ENCODE results near the gene STPG3. TPM values are rescaled to one million over a fixed set of nuclear protein-coding genes. Genes with fewer than 3 reads are reported as not detected.

Gene STPG3
- total and polyA plus RNA-seq, 2 of the 13 experiments (the other 11 are each of a cell fraction or from before 2014, with no cell fraction given), result not detected

DNA sequence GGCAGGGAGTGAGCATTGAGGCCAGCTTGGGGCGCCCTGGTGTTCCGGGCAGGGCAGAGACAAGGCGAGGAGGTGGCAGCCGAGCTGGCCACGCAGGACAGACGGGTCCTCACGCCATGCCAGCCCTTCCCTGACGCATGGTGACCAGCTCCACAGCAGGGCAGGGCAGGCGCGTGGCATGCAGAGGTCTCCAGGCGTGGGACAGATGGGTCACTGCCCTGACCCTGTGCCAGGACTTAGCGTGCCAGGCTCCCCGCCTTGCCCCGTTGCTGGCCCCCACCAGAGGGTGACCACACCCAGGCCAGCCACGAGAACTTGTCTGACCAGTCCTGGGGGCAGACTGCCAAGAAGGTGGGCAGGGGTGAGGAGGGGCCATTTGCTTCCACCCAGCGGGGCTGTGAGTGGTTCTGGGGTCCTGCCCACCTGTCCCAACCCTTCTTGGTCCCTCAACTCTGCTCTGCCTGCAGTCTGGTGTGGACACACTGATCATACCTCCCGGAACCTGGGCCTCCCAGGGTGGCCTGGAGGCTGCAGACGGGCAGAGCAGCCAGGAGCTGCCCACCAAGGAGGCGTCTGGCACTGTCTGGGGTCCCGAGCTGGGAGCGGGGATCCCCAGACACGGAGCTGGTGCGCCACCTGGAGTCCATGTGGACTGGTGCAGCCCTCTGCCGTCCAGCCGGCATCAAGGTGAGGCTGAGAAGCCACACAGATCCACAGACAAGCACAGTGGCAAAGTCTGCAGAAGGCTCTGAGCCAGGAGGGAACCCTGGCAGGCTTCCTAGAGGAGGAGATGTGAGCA is 23.8 kb upstream of the STPG3 start, which contains the start of gene RNF224 (continued):
- TF ChIP-seq PPARG (CRISPR knock-in tag; conservative IDR thresholded peaks at IDR 0.05) (no peak), ETV6 (CRISPR knock-in tag; conservative IDR thresholded peaks at IDR 0.05) (no peak), FOXA3 (CRISPR knock-in tag; IDR thresholded peaks at IDR 0.05) (peak; percentile 31; the same call in 1 of the 2 replicates), SETDB1 (CRISPR knock-in tag; IDR thresholded peaks at IDR 0.05; ENCODE audit: borderline replicate concordance) (no peak), PLRG1 (conservative IDR thresholded peaks at IDR 0.05) (no peak), ZNF264 (CRISPR knock-in tag; IDR thresholded peaks at IDR 0.05) (no peak), NFRKB (IDR thresholded peaks at IDR 0.05) (no peak), AGO1 (IDR thresholded peaks at IDR 0.05; ENCODE audit: low read depth, low read length, poor library complexity, severe bottlenecking) (peak; percentile 93), XBP1 (CRISPR knock-in tag; IDR thresholded peaks at IDR 0.05) (no peak), SNRNP70 (IDR thresholded peaks at IDR 0.05; ENCODE audit: low read depth, low read length) (no peak), ZBTB38 (CRISPR knock-in tag; IDR thresholded peaks at IDR 0.05) (0 out of 2 replicates have a peak, but pooled peaks have one; percentile 17), XRCC5 (optimal IDR thresholded peaks at IDR 0.05; ENCODE audit: low read length) (peak; percentile 79), IRX3 (CRISPR knock-in tag; IDR thresholded peaks at IDR 0.05; ENCODE audit: borderline replicate concordance, low read depth) (no peak), ERF (CRISPR knock-in tag; IDR thresholded peaks at IDR 0.05) (peak; percentile 63; the same call in 1 of the 2 replicates), MXD4 (CRISPR knock-in tag; IDR thresholded peaks at IDR 0.05) (no peak), MED1 (CRISPR knock-in tag; IDR thresholded peaks at IDR 0.05) (peak; percentile 46), ZNF878 (CRISPR knock-in tag; IDR thresholded peaks at IDR 0.05) (no peak), POLR2G (IDR thresholded peaks at IDR 0.05; ENCODE audit: low read depth, low read length) (peak; percentile 47; the same call in 1 of the 2 replicates)
- TF ChIP-seq, protein P1, sequence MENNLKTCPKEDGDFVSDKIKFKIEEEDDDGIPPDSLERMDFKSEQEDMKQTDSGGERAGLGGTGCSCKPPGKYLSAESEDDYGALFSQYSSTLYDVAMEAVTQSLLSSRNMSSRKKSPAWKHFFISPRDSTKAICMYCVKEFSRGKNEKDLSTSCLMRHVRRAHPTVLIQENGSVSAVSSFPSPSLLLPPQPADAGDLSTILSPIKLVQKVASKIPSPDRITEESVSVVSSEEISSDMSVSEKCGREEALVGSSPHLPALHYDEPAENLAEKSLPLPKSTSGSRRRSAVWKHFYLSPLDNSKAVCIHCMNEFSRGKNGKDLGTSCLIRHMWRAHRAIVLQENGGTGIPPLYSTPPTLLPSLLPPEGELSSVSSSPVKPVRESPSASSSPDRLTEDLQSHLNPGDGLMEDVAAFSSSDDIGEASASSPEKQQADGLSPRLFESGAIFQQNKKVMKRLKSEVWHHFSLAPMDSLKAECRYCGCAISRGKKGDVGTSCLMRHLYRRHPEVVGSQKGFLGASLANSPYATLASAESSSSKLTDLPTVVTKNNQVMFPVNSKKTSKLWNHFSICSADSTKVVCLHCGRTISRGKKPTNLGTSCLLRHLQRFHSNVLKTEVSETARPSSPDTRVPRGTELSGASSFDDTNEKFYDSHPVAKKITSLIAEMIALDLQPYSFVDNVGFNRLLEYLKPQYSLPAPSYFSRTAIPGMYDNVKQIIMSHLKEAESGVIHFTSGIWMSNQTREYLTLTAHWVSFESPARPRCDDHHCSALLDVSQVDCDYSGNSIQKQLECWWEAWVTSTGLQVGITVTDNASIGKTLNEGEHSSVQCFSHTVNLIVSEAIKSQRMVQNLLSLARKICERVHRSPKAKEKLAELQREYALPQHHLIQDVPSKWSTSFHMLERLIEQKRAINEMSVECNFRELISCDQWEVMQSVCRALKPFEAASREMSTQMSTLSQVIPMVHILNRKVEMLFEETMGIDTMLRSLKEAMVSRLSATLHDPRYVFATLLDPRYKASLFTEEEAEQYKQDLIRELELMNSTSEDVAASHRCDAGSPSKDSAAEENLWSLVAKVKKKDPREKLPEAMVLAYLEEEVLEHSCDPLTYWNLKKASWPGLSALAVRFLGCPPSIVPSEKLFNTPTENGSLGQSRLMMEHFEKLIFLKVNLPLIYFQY (CRISPR knock-in tag; IDR thresholded peaks at IDR 0.05; ENCODE audit: borderline replicate concordance), result peak; percentile 39; the same call in 1 of the 2 replicates
- TF ChIP-seq, protein P2, sequence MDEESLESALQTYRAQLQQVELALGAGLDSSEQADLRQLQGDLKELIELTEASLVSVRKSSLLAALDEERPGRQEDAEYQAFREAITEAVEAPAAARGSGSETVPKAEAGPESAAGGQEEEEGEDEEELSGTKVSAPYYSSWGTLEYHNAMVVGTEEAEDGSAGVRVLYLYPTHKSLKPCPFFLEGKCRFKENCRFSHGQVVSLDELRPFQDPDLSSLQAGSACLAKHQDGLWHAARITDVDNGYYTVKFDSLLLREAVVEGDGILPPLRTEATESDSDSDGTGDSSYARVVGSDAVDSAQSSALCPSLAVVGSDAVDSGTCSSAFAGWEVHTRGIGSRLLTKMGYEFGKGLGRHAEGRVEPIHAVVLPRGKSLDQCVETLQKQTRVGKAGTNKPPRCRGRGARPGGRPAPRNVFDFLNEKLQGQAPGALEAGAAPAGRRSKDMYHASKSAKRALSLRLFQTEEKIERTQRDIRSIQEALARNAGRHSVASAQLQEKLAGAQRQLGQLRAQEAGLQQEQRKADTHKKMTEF (CRISPR knock-in tag; IDR thresholded peaks at IDR 0.05), result no peak
- TF ChIP-seq, protein P3, sequence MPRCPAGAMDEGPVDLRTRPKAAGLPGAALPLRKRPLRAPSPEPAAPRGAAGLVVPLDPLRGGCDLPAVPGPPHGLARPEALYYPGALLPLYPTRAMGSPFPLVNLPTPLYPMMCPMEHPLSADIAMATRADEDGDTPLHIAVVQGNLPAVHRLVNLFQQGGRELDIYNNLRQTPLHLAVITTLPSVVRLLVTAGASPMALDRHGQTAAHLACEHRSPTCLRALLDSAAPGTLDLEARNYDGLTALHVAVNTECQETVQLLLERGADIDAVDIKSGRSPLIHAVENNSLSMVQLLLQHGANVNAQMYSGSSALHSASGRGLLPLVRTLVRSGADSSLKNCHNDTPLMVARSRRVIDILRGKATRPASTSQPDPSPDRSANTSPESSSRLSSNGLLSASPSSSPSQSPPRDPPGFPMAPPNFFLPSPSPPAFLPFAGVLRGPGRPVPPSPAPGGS (CRISPR knock-in tag; IDR thresholded peaks at IDR 0.05), result no peak
- TF ChIP-seq, protein P4, sequence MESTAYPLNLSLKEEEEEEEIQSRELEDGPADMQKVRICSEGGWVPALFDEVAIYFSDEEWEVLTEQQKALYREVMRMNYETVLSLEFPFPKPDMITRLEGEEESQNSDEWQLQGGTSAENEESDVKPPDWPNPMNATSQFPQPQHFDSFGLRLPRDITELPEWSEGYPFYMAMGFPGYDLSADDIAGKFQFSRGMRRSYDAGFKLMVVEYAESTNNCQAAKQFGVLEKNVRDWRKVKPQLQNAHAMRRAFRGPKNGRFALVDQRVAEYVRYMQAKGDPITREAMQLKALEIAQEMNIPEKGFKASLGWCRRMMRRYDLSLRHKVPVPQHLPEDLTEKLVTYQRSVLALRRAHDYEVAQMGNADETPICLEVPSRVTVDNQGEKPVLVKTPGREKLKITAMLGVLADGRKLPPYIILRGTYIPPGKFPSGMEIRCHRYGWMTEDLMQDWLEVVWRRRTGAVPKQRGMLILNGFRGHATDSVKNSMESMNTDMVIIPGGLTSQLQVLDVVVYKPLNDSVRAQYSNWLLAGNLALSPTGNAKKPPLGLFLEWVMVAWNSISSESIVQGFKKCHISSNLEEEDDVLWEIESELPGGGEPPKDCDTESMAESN (CRISPR knock-in tag; conservative IDR thresholded peaks at IDR 0.05), result peak; percentile 52; the same call in 1 of the 2 replicates

Measured in HepG2 (cell line).